B cell (primary cell): ENCODE results near the gene RASA1. TPM values are rescaled to one million over a fixed set of nuclear protein-coding genes. Genes with fewer than 3 reads are reported as not detected.

ENCODE experiments used
- ATAC-seq: fragments of 200-7000 bp; cut with Tn5 transposase; one replicate; pipeline ENCODE4 v1.10.0; 2021; ENCODE audit warnings: low read depth, mild to moderate bottlenecking, moderate number of reproducible peaks, moderate library complexity
- CTCF ChIA-PET: fragments of 350-600 bp; sonication (Branson Sonifier 250); formaldehyde crosslinking; loops from one replicate; lab custom pipeline; 2021; ENCODE audit warnings: antibody characterized with exemption, inconsistent platforms; lab: Charles Lee
- POLR2A ChIA-PET: fragments of 350-600 bp; sonication (Branson Sonifier 250); formaldehyde crosslinking; loops from one replicate; lab custom pipeline; 2021; ENCODE audit warnings: antibody characterized with exemption; lab: Charles Lee
- DNase-seq: peaks from one replicate; pipeline ENCODE4 v3.0.0; 2013
- H2AFZ ChIP-seq: 2 replicates; pipeline ENCODE4 v1.6.1; 2012; ENCODE audit warnings: mild to moderate bottlenecking, low read depth, low read length; ENCODE audit not compliant: insufficient read depth, poor library complexity, severe bottlenecking
- H3K27ac ChIP-seq, 2 donors: 1 replicate in 1 of 2; 2 replicates in 1 of 2; pipeline ENCODE4 v1.5.1; 2012 to 2013; ENCODE audit warnings: low read length in 2 of 2, mild to moderate bottlenecking in 2 of 2, moderate library complexity in 1 of 2
- H3K27me3 ChIP-seq, 4 experiments: fragments of 200-600 bp in 1 of 4; sonication (generic) in 1 of 4; replicated peaks in 1 of 4; 1 replicate in 2 of 4; 2 replicates in 2 of 4; pipeline versions ENCODE4 v1.6.1 to v1.7.0; 2013 to 2016; ENCODE audit warnings: low read length in 3 of 4, mild to moderate bottlenecking in 2 of 4, mixed read lengths in 1 of 4, moderate library complexity in 1 of 4; ENCODE audit not compliant: insufficient read depth in 4 of 4, control insufficient read depth in 3 of 4; ENCODE audit errors: control extremely low read depth in 1 of 4
- H3K36me3 ChIP-seq, 2 experiments: replicated peaks in 1 of 2; 1 replicate in 1 of 2; 2 replicates in 1 of 2; pipeline versions ENCODE4 v1.6.1 to v1.7.1; 2013; ENCODE audit warnings: low read length in 1 of 2; ENCODE audit not compliant: insufficient read depth in 2 of 2, control insufficient read depth in 1 of 2; ENCODE audit errors: control extremely low read depth in 1 of 2, extremely low read depth in 1 of 2
- H3K4me1 ChIP-seq, 2 donors: fragments of 200-600 bp in 1 of 2; sonication (generic) in 1 of 2; 1 replicate in 1 of 2; 2 replicates in 1 of 2; pipeline versions ENCODE4 v1.5.1 to v1.6.1; 2013 to 2017; ENCODE audit warnings: low read length in 2 of 2; ENCODE audit not compliant: control insufficient read depth in 2 of 2, insufficient read depth in 2 of 2
- H3K4me2 ChIP-seq: replicated peaks from 2 replicates; pipeline ENCODE3; 2012; ENCODE audit warnings: mild to moderate bottlenecking, low read depth, low read length; ENCODE audit not compliant: poor library complexity, severe bottlenecking
- H3K4me3 ChIP-seq, 5 experiments: fragments of 200-600 bp in 1 of 5; sonication (generic) in 1 of 5; 1 replicate in 3 of 5; 2 replicates in 2 of 5; pipeline versions ENCODE4 v1.5.1 to v1.7.0; 2011 to 2016; ENCODE audit warnings: low read length in 4 of 5, mild to moderate bottlenecking in 4 of 5, low read depth in 2 of 5, control low read depth in 1 of 5, moderate library complexity in 1 of 5; ENCODE audit not compliant: insufficient read depth in 1 of 5; ENCODE audit errors: control extremely low read depth in 1 of 5, extremely low read depth in 1 of 5
- H3K79me2 ChIP-seq: fragments of 200-600 bp; sonication (generic); one replicate; pipeline ENCODE4 v1.6.0; 2016; ENCODE audit warnings: low read length; ENCODE audit not compliant: control insufficient read depth, insufficient read depth
- H3K9ac ChIP-seq: fragments of 200-600 bp; sonication (generic); 2 replicates; pipeline ENCODE4 v1.6.1; 2017; ENCODE audit warnings: mild to moderate bottlenecking, low read length, moderate library complexity
- H3K9me3 ChIP-seq, 3 donors: one replicate each; pipeline versions ENCODE4 v1.6.1 to v1.7.1; 2013; ENCODE audit warnings: low read length in 2 of 3; ENCODE audit not compliant: control insufficient read depth in 2 of 3, insufficient read depth in 1 of 3; ENCODE audit errors: control extremely low read depth in 1 of 3
- H4K20me1 ChIP-seq: 2 replicates; pipeline ENCODE4 v1.6.0; 2012; ENCODE audit warnings: mild to moderate bottlenecking, low read length; ENCODE audit not compliant: insufficient read depth, control insufficient read depth, poor library complexity, severe bottlenecking
- H3K27ac Mint-ChIP-seq: one replicate; pipeline ENCODE4 v1.8.0; 2021; ENCODE audit warnings: mixed read lengths
- H3K27me3 Mint-ChIP-seq: one replicate; pipeline ENCODE4 v1.8.0; 2021; ENCODE audit warnings: mixed read lengths
- H3K4me1 Mint-ChIP-seq: one replicate; pipeline ENCODE4 v1.8.0; 2021; ENCODE audit warnings: mixed read lengths
- H3K4me3 Mint-ChIP-seq: one replicate; pipeline ENCODE4 v1.8.0; 2021; ENCODE audit warnings: mixed read lengths
- H3K9me3 Mint-ChIP-seq: one replicate; pipeline ENCODE4 v1.8.0; 2022; ENCODE audit warnings: mixed read lengths; ENCODE audit not compliant: insufficient read depth
- EZH2 ChIP-seq: IDR thresholded peaks from 2 replicates; pipeline ENCODE4 v1.6.1; 2012; ENCODE audit warnings: borderline replicate concordance, low read depth, mild to moderate bottlenecking, moderate library complexity, low read length; ENCODE audit not compliant: insufficient read depth, poor library complexity, severe bottlenecking
- WGBS: methylation state at CpG from one replicate; pipeline ENCODE4 v1.1.5; 2013; ENCODE audit warnings: missing lambda C conversion rate; ENCODE audit not compliant: insufficient coverage; 5-methylcytosine and 5-hydroxymethylcytosine counted together
- intact Hi-C: fragments of 100-400 bp; cut with micrococcal nuclease; formaldehyde crosslinking; loops from one replicate; pipeline ENCODE4 v1.10.0; 2022
- polyA plus RNA-seq: library from polyadenylated mRNA; depleted of rRNA; stranded (reverse); fragments of >200 nt; gene quantifications from 2 replicates; pipeline ENCODE4 v1.2.3, GENCODE V29; 2012
- total RNA-seq, 2 donors: library from RNA; stranded (reverse); fragments of 120-200 nt in 1 of 2; gene quantifications; 1 replicate in 1 of 2; 2 replicates in 1 of 2; pipeline versions ENCODE4 v1.2.3 to v1.2.4, GENCODE V29; 2013 to 2022
- TF ChIP-seq, protein P1 (sequence below): fragments of 200-600 bp; IDR thresholded peaks from one replicate; pipeline ENCODE4 v1.8.0; 2022; ENCODE audit warnings: antibody characterized with exemption, mild to moderate bottlenecking

Gene RASA1
- total and polyA plus RNA-seq, 2 donors (not counting 1 experiment from before 2014, with no cell fraction given): 18.9 to 32.2 TPM

DNA sequence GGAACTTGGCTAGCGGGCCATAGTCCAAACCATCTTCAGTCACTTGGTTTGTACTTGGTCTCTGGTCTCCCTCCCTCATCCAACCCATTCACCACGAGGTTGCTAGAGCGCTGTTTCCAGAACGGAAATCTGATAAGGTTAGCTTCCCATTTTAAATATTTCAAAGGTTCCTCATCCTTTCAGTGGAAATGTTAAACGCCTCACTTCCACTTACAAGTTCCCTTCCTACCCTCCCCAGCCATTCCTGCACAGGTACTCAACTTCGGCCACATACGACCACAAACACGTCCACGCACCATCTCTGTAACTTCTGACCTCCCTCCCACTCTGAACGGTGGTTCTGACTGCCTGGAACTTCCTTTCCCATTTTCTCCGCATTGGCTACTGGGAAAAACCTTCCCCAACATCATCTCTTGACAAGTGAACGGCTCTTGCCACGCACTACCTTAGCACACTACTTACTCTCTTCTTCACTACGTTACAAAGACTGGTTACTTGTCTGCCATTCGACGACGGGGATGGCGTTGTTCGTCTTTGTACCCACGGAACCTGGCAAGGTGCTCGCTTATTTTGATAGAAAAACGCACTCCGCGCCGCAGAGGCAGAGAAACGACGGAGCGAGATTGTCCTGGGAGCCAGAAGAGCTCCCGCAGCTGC, 144.4 kb downstream of the RASA1 start:
- Mint-ChIP-seq H3K27me3 (no peaks in the 10 kb centered on the region), H3K27ac (peak overlapping the region; percentile 93), H3K4me1 (peaks cover 30% of the 10 kb centered on the region), H3K4me3 (peak overlapping the region; percentile 93), H3K9me3 (no peaks in the 10 kb centered on the region)
- no peak for DNase-seq
- no peak for TF ChIP-seq EZH2
- TF ChIP-seq, protein P1, sequence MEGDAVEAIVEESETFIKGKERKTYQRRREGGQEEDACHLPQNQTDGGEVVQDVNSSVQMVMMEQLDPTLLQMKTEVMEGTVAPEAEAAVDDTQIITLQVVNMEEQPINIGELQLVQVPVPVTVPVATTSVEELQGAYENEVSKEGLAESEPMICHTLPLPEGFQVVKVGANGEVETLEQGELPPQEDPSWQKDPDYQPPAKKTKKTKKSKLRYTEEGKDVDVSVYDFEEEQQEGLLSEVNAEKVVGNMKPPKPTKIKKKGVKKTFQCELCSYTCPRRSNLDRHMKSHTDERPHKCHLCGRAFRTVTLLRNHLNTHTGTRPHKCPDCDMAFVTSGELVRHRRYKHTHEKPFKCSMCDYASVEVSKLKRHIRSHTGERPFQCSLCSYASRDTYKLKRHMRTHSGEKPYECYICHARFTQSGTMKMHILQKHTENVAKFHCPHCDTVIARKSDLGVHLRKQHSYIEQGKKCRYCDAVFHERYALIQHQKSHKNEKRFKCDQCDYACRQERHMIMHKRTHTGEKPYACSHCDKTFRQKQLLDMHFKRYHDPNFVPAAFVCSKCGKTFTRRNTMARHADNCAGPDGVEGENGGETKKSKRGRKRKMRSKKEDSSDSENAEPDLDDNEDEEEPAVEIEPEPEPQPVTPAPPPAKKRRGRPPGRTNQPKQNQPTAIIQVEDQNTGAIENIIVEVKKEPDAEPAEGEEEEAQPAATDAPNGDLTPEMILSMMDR: no peak
- Histone ChIP-seq H3K27me3 (no peaks in the 10 kb centered on the region), H3K36me3 (peaks cover 2 to 23% of the 10 kb centered on the region in 2 experiments), H3K27ac (peak overlapping the region; percentile 89 to 96), H2AFZ (peak overlapping the region; percentile 86), H3K4me1 (peaks cover 13 to 20% of the 10 kb centered on the region in 2 donors), H3K4me3 (peak overlapping the region; percentile 76 to 100 (median 84)), H3K79me2 (peaks cover 21% of the 10 kb centered on the region), H3K9me3 (no peaks in the 10 kb centered on the region), H3K9ac (peak overlapping the region; percentile 92), H3K4me2 (peak overlapping the region; percentile 81), H4K20me1 (no peaks in the 10 kb centered on the region)
- ChIA-PET CTCF (interaction anchor here (1.0 to 3.1 kb wide), 3 partner anchors 11 to 341 kb away, joined by 3 to 20 read pairs (median 4); no protein-coding TSS in a partner anchor), POLR2A (interaction anchor here (1.2 kb wide), 1 partner anchor 12 kb away, joined by 5 read pairs; no protein-coding TSS in a partner anchor)
- intact Hi-C loops: loop anchor here (1.0 to 10.0 kb wide), 5 partner anchors 12 to 1263 kb away; partner anchors contain the start of gene TMEM161B
- whole genome bisulfite sequencing: under 1% methylated on average over 29 of the region's 29 CpGs
- peak; percentile 11 for ATAC-seq
